Lower lobe of right lung (tissue), 2 donors: ENCODE results near the gene ALG9. TPM values are rescaled to one million over a fixed set of nuclear protein-coding genes. Genes with fewer than 3 reads are reported as not detected.
"Not testable (repeated sequence)": the region's sequence is repeated elsewhere in the genome, so short reads cannot be mapped to it uniquely, and the experiment has no call there.

Experiments used
- ATAC-seq, 2 donors: fragments of 200-7000 bp; cut with Tn5 transposase; one replicate each; pipeline ENCODE4 v1.9.1; 2020 to 2022; ENCODE audit warnings: mild to moderate bottlenecking in 2 of 2, moderate library complexity in 2 of 2
- DNase-seq: peaks from one replicate; pipeline ENCODE4 v3.0.0-alpha.2; 2020
- H3K27ac ChIP-seq: fragments of 200-600 bp; one replicate; pipeline ENCODE4 v1.8.0; 2022
- H3K27me3 ChIP-seq: fragments of 200-600 bp; one replicate; pipeline ENCODE4 v1.8.0; 2022; ENCODE audit warnings: low read depth
- H3K36me3 ChIP-seq: fragments of 200-600 bp; one replicate; pipeline ENCODE4 v1.8.0; 2022; ENCODE audit warnings: mild to moderate bottlenecking
- H3K4me1 ChIP-seq: fragments of 200-600 bp; one replicate; pipeline ENCODE4 v1.8.0; 2022
- H3K4me3 ChIP-seq: fragments of 200-600 bp; one replicate; pipeline ENCODE4 v1.8.0; 2022; ENCODE audit warnings: mild to moderate bottlenecking
- H3K9me3 ChIP-seq: fragments of 200-600 bp; one replicate; pipeline ENCODE4 v1.8.0; 2022
- intact Hi-C: fragments of 100-400 bp; cut with DNase I; formaldehyde crosslinking; loops from one replicate; pipeline ENCODE4 v1.11.0; 2022
- total RNA-seq: library from RNA; stranded (reverse); fragmentation: NEBNext Ultra II Directional; extraction: Animal tissue kit (Norgen Biotek cat#: 25700); gene quantifications from one replicate; pipeline ENCODE4 v1.2.1, GENCODE V29; 2021
- TF ChIP-seq, protein P1 (sequence below): fragments of 200-600 bp; IDR thresholded peaks from one replicate; pipeline ENCODE4 v1.8.0; 2022; ENCODE audit warnings: antibody characterized with exemption, mild to moderate bottlenecking
- donor health status: DM: no; HTN: yes; CAD: no; lungs with severe emphysema.

The ALG9 gene
- total RNA-seq, 1 donor from 2014 or later: 25.5 TPM

DNA sequence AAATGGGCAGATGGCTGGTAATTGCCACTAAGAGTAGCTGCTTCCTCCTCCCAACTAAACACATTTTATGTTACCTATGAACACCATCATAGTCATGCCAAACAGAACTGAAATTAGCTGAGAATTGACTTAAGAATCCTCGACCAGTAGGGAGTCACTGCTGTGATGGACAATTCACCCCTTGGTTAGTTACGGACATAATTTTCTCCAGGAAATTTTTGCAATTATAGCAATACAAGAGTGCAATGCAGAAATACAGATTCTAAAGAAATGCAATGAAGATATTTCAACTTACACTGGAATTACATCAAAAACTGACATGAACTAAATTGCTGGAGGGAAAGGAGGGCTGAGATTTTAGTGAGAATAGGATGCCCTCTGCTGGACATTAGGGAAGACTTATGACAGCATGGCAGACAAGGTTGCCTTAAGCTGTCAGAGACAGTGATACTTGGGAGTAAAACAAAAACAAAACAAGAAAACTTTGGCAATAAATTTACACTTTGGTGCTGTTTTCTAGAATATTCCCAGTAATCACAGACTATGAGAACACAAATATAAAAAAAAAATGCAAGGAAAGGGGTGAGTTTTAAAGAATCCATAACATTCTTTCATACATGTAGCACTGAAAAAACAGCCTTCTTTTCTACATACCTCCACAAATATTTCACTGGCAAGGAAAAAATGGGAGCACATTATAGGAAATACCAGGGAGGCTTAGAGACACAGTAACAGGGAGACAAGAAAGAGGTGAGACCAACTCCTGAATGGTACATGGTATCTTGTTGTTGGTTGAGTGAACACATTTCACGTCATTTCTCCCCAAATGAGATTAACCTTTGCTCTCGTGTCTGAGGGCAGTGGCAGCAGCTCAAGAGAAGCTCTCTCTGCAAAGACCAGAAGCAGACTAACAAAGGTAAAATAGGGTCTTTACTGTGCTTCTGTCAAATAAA, 94.0 kb downstream of the ALG9 start:
- H3K4me3 ChIP-seq: no peak overlapping the region
- no peaks in the 10 kb centered on the region for H3K27me3 ChIP-seq
- H3K4me1 ChIP-seq: peaks cover 21% of the 10 kb centered on the region
- intact Hi-C loops: loop anchor here (5.0 kb wide), 1 partner anchor 175 kb away; the partner anchor contains the start of gene SIK2
- TF ChIP-seq, protein P1, sequence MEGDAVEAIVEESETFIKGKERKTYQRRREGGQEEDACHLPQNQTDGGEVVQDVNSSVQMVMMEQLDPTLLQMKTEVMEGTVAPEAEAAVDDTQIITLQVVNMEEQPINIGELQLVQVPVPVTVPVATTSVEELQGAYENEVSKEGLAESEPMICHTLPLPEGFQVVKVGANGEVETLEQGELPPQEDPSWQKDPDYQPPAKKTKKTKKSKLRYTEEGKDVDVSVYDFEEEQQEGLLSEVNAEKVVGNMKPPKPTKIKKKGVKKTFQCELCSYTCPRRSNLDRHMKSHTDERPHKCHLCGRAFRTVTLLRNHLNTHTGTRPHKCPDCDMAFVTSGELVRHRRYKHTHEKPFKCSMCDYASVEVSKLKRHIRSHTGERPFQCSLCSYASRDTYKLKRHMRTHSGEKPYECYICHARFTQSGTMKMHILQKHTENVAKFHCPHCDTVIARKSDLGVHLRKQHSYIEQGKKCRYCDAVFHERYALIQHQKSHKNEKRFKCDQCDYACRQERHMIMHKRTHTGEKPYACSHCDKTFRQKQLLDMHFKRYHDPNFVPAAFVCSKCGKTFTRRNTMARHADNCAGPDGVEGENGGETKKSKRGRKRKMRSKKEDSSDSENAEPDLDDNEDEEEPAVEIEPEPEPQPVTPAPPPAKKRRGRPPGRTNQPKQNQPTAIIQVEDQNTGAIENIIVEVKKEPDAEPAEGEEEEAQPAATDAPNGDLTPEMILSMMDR: peak; percentile 81
- DNase-seq (no peak), ATAC-seq (peak; percentile 86 to 89)
- H3K27ac ChIP-seq: no peak overlapping the region
- no peaks in the 10 kb centered on the region for H3K36me3 ChIP-seq
- no peaks in the 10 kb centered on the region for H3K9me3 ChIP-seq

DNA sequence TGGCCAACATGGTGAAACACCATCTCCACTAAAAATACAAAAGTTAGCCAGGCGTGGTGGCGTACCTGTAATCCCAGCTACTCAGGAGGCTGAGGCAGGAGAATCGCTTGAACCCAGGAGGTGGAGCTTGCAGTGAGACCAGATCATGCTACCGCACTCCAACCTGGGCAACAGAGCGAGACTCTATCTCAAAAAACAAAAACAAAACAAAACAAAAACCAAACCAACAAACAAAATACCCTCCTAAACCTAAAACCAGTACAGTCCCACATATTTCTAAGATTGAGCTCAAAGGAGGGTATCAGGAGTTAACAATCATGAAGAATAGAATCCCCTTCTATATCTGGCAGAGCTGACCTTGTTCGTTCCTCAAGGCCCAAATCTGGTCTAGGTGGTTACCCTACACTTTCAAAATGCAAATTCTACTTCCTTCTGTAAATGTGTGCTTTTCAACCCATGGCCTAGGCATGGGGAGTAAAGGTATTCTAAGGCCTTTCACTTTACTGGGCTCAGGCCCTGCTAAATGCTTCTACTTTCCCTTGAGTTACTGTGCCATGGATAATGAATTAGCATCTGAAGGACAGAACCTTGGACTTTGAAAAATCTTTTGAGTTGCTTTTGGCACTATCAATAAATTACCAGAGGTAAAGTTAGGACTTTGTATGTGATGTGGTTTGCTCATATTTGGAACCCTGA, 94.8 kb downstream of the ALG9 start:
- no peak overlapping the region for H3K27ac ChIP-seq
- no peaks in the 10 kb centered on the region for H3K36me3 ChIP-seq
- intact Hi-C loops: loop anchor here (5.0 kb wide), 1 partner anchor 174 kb away; the partner anchor contains the start of gene SIK2

DNA sequence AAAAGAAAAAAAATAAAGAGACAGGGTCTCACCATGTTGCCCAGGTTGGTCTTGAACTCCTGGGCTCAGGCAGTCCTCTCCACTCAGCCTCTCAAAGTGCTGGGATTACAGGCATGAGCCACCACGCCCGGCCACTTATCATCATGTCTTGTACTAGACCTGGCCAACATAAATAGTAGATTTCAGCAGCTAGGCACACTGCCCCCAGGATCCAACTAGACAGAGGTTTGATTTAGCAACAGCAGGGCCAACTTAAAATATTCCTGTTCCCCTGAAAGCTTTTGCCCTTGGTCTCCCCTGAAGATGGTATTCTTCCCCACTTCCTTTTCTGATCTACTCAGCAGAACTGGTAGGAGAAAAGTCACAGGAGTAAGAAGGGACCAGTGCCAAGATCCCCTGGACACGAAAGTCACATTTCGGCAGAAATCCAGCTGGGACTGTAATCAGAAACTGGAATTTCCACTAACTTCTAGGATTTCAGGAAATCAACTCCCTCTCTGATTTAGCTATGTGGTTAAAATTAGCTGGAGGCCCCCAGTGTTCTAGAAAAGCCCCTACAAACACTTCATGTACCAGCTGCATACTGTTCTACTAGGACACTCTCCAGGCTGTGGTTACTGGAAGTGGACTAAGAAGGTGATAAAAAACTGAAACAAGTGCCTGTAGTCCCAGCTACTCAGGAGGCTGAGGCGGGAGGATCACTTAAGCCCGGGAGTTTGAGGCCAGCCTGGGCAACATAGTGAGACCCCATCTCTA, 96.2 kb downstream of the ALG9 start:
- no peak overlapping the region for H3K4me3 ChIP-seq
- TF ChIP-seq, protein P1: no peak
- H3K36me3 ChIP-seq: no peaks in the 10 kb centered on the region
- DNase-seq: no peak
- peaks cover 21% of the 10 kb centered on the region for H3K4me1 ChIP-seq
- no peak overlapping the region for H3K27ac ChIP-seq
- intact Hi-C loops: loop anchor here (5.0 kb wide), 1 partner anchor 173 kb away; the partner anchor contains the start of gene SIK2
- peak; percentile 40 to 75 for ATAC-seq
- no peaks in the 10 kb centered on the region for H3K9me3 ChIP-seq
- H3K27me3 ChIP-seq: no peaks in the 10 kb centered on the region

More for the DNA sequence above, 94.8 kb downstream of the ALG9 start:
- DNase-seq (no peak), ATAC-seq (no peak)
- TF ChIP-seq, protein P1: no peak
- H3K4me1 ChIP-seq: peaks cover 21% of the 10 kb centered on the region
- no peak overlapping the region for H3K4me3 ChIP-seq
- no peaks in the 10 kb centered on the region for H3K9me3 ChIP-seq
- no peaks in the 10 kb centered on the region for H3K27me3 ChIP-seq

DNA sequence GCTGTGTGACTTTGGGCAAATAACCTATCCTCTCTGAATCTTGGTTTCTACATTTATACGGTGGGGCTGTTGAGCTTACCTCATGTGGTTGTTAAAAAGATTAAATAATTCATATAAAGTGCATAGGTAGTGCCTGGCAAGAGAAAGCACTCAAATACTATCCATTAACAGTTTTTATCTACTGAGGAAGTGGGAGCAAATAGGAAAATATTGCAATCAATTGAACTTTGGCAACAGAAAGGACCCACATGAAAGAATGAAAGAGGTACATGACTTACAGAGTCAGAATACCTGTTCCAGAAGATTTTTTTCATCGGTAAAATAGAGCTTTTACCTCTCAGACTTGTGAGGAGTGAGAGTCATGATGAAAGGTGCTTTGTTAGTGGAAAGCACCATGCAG, 98.8 kb downstream of the ALG9 start:
- TF ChIP-seq, protein P1: no peak
- intact Hi-C loops: no loop called here
- ATAC-seq: no peak
- DNase-seq: no peak
- Histone ChIP-seq H3K4me3 (no peak overlapping the region), H3K36me3 (no peaks in the 10 kb centered on the region), H3K27ac (no peak overlapping the region), H3K4me1 (peaks cover 24% of the 10 kb centered on the region), H3K9me3 (no peaks in the 10 kb centered on the region), H3K27me3 (no peaks in the 10 kb centered on the region)

DNA sequence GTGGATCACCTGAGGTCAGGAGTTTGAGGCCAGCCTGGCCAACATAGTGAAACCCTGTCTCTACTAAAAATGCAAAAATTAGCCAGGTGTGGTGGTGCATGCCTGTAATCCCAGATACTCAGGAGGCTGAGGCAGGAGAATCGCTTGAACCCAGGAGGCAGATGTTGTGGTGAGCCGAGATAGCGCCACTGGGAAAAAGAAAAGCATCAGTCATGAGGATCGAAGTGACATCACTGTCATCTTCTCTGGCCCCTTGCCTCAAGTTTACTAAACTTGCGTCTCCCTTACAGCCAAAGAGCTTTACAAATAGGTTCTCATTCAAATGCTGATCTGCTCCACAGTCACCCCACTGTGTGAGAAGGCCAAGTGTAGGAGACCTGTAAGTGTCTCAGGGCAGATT, 100.2 kb downstream of the ALG9 start:
- H3K27ac ChIP-seq, H3K27me3 ChIP-seq, intact Hi-C loops, ATAC-seq, H3K4me3 ChIP-seq, H3K9me3 ChIP-seq, H3K36me3 ChIP-seq, DNase-seq: not testable (repeated sequence)
- peaks cover 26% of the 10 kb centered on the region for H3K4me1 ChIP-seq
